Uterus (tissue), 4 donors: ENCODE measurements around the gene SCUBE1. TPM values are rescaled to one million over a fixed set of nuclear protein-coding genes. Genes with fewer than 3 reads are reported as not detected.

ENCODE experiments used
- DNase-seq, 2 donors: peaks; one replicate each; pipeline ENCODE4 v3.0.0-alpha.2; 2019 to 2020
- H3K27ac ChIP-seq, 2 donors: fragments of 200-600 bp; sonication (generic); 1 replicate in 1 of 2; 2 replicates in 1 of 2; pipeline ENCODE4 v1.5.1; 2016 to 2018
- H3K27me3 ChIP-seq, 2 donors: fragments of 200-600 bp; sonication (generic); one replicate each; pipeline ENCODE4 v1.5.1; 2018 to 2019; ENCODE audit warnings: control low read depth in 1 of 2
- H3K36me3 ChIP-seq, 2 donors: fragments of 200-600 bp; sonication (generic); one replicate each; pipeline ENCODE4 v1.5.1; 2019; ENCODE audit warnings: control low read depth in 1 of 2
- H3K4me1 ChIP-seq, 2 donors: fragments of 200-600 bp; sonication (generic); one replicate each; pipeline ENCODE4 v1.5.1; 2018 to 2019; ENCODE audit warnings: control low read depth in 1 of 2
- H3K4me3 ChIP-seq, 2 donors: fragments of 200-600 bp; sonication (generic); 1 replicate in 1 of 2; 2 replicates in 1 of 2; pipeline ENCODE4 v1.5.1; 2018 to 2019; ENCODE audit warnings: mild to moderate bottlenecking in 1 of 2
- H3K9me3 ChIP-seq, 2 donors: fragments of 200-600 bp; sonication (generic); one replicate each; pipeline ENCODE4 v1.5.1; 2019; ENCODE audit warnings: control low read depth in 1 of 2
- POLR2A ChIP-seq, 2 donors: fragments of 450-650 bp; IDR thresholded peaks; one replicate each; pipeline ENCODE4 v1.6.1; 2016; ENCODE audit warnings: antibody characterized with exemption in 2 of 2, mild to moderate bottlenecking in 1 of 2, moderate library complexity in 1 of 2
- intact Hi-C: fragments of 100-400 bp; cut with DNase I; formaldehyde crosslinking; loops from one replicate; pipeline ENCODE4 v1.15.1; 2023; ENCODE audit warnings: low total_unique reads
- total RNA-seq, 4 donors: library from RNA; depleted of rRNA in 3 of 4; stranded (reverse); fragments of >200 nt in 3 of 4; gene quantifications; one replicate each; pipeline versions ENCODE4 v1.1.0 to v1.2.4, GENCODE V29; 2014 to 2023
- TF ChIP-seq, protein P1 (sequence below), 4 experiments: fragments of 200-600 bp in 2 of 4; fragments of 450-650 bp in 2 of 4; sonication (generic) in 2 of 4; IDR thresholded peaks; one replicate each; pipeline ENCODE4 v1.5.1; 2016 to 2019; ENCODE audit warnings: antibody characterized with exemption in 4 of 4, mild to moderate bottlenecking in 2 of 4, moderate library complexity in 1 of 4
- donor health status: DM: yes; HTN: yes; CAD: no.

The SCUBE1 gene
- total RNA-seq, 4 donors from 2014 or later: 0.14 to 1.7 (median 0.26) TPM; not detected in 1

DNA sequence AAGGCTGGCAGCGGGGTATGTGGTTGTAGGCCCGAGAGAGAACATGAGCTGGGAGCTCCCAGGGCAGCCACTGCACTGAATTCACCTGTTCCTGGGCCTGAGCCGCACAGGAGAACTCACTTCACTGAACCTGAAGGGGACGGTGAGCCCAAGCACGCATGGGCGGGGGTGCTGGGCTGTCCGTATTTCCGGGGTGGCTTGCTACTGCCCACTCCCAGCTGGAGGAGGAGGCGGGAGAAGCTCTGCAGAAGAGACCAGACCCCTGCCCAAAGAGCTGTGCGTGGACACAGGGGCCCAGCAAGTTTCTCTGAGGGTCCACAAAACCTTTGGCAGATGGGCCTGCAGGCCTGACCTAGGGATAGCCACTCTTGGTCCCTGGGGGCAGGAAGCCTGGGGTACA, 161.1 kb downstream of the SCUBE1 start:
- intact Hi-C loops: no loop called here
- H3K4me1 ChIP-seq: peaks cover 0 to 9% of the 10 kb centered on the region in 2 donors
- no peaks in the 10 kb centered on the region for H3K27me3 ChIP-seq
- no peak overlapping the region for H3K27ac ChIP-seq
- DNase-seq: no peak
- H3K9me3 ChIP-seq: no peaks in the 10 kb centered on the region
- no peak overlapping the region for H3K4me3 ChIP-seq
- no peak for TF ChIP-seq POLR2A (IDR thresholded peaks at IDR 0.05)
- TF ChIP-seq, protein P1, sequence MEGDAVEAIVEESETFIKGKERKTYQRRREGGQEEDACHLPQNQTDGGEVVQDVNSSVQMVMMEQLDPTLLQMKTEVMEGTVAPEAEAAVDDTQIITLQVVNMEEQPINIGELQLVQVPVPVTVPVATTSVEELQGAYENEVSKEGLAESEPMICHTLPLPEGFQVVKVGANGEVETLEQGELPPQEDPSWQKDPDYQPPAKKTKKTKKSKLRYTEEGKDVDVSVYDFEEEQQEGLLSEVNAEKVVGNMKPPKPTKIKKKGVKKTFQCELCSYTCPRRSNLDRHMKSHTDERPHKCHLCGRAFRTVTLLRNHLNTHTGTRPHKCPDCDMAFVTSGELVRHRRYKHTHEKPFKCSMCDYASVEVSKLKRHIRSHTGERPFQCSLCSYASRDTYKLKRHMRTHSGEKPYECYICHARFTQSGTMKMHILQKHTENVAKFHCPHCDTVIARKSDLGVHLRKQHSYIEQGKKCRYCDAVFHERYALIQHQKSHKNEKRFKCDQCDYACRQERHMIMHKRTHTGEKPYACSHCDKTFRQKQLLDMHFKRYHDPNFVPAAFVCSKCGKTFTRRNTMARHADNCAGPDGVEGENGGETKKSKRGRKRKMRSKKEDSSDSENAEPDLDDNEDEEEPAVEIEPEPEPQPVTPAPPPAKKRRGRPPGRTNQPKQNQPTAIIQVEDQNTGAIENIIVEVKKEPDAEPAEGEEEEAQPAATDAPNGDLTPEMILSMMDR (IDR thresholded peaks at IDR 0.05): no peak
- no peaks in the 10 kb centered on the region for H3K36me3 ChIP-seq

DNA sequence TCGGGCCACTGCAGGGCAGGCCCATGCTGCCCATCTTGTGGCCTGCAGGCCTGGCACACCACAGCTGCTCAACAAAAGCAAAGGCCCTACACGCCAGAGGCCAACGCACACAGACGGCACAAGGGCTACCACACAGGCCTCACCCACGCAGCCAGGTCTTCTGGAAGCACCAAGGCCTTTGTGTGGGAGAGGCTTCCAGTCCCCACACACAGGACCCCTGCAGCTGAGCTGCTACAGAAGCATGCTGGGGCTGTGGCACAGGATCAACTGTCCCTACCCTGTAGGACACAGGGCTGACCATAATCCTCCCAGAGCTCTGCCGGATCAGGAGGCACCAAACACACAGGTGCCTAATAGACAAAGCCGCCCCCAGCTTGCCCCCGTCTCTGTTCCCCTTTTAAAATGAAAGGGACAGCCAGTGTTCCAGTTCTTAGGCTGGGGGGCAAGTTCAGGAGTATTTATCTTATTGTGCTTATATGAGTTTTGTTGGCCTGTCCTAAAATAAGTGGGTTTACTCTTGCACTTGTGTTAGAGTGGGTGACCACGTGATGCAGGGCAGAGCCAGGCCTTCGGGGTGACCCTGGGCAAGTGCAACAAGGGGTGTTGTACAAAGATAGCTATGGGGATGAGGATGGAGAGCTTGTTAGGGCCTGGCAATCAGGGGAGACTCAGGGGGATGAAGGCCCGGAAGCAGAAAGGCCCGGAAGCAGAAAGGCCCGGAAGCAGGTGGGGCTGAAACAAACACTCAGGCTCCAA, 161.7 kb downstream of the SCUBE1 start:
- Histone ChIP-seq H3K4me1 (peaks cover 0 to 9% of the 10 kb centered on the region in 2 donors), H3K4me3 (no peak overlapping the region), H3K27me3 (no peaks in the 10 kb centered on the region), H3K27ac (no peak overlapping the region), H3K36me3 (no peaks in the 10 kb centered on the region), H3K9me3 (no peaks in the 10 kb centered on the region)
- DNase-seq: no peak
- intact Hi-C loops: no loop called here
- TF ChIP-seq POLR2A (IDR thresholded peaks at IDR 0.05): no peak
- TF ChIP-seq, protein P1 (IDR thresholded peaks at IDR 0.05): no peak

DNA sequence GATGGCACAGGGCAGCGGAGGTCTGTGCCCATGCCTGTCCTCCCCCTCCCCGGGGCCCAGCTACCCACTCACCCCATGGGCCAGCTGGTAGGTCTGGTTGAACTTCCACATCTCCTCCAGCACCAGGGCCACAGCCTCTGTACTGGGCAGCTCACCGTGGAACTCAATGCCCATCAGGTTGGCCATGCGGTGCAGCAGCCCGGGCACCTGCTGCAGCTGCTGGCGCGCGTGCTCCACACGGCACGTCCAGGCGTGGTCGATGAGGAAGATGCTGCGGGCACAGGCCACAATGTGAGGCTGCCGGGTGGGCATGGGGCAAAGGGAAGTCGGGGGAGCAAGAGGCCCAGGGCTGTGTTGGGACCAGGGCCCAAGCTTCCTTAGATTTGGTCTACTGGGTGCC, 162.5 kb downstream of the SCUBE1 start:
- TF ChIP-seq POLR2A (IDR thresholded peaks at IDR 0.05): no peak
- TF ChIP-seq, protein P1 (IDR thresholded peaks at IDR 0.05): no peak
- DNase-seq: no peak
- Histone ChIP-seq H3K4me1 (peaks cover 0 to 3% of the 10 kb centered on the region in 2 donors), H3K36me3 (no peaks in the 10 kb centered on the region), H3K27ac (no peak overlapping the region), H3K9me3 (no peaks in the 10 kb centered on the region), H3K27me3 (no peaks in the 10 kb centered on the region), H3K4me3 (no peak overlapping the region)
- intact Hi-C loops: no loop called here

DNA sequence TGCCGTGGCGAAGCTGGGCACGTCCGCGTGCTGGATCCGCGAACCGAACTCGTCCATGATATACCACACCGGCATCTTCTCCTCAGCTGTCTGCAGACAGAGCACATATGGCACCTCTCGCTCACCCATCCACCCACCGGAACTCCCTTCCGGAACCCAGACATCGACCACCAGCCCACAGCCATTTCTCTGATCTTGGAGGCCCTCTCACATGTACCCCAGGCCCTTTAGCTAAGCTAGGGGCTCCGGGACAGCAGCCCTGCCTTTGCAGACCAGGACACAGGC, 163.3 kb downstream of the SCUBE1 start:
- intact Hi-C loops: no loop called here
- Histone ChIP-seq H3K4me3 (no peak overlapping the region), H3K9me3 (no peaks in the 10 kb centered on the region), H3K36me3 (no peaks in the 10 kb centered on the region), H3K4me1 (no peaks in the 10 kb centered on the region), H3K27ac (no peak overlapping the region), H3K27me3 (no peaks in the 10 kb centered on the region)
- TF ChIP-seq POLR2A (IDR thresholded peaks at IDR 0.05): no peak
- TF ChIP-seq, protein P1 (IDR thresholded peaks at IDR 0.05): no peak
- DNase-seq: no peak

DNA sequence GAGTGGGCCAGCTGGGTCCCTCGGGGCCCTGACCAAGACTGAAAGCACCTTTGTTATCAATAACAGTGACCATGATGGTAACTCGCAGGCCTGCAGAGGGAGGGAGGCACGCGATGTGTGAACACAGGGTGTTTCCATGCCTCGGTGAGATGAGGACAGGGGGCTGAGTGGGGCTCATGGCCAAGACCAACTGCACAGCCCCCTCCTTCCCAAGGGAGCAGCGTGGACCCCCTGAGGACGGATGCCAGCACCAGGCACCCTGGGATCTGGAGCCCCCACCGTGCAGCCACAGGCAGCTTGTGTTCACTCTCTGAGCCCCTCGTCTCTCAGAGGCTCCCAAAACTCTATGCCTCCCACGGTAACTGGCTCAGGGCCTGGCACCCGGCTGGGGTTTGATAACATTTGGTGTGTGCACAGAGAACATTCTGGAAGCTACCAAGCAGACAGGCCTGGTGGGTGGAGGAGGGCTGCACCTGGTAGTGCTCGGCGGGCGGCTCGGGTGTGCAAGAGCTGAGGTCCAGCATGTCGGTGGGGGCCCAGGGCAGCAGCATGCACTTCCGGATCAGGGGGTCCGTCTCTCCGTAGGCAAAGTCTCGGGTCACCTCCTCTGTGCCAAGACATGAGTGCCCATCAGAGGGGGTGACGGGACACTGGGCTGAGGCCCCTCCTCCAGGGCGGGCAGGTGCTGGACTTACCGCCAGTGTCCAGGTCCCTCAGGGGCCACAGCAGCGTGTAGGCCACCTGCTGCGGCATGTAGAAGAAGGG, 163.8 kb downstream of the SCUBE1 start:
- Histone ChIP-seq H3K36me3 (no peaks in the 10 kb centered on the region), H3K4me3 (no peak overlapping the region), H3K27ac (no peak overlapping the region), H3K27me3 (no peaks in the 10 kb centered on the region), H3K9me3 (no peaks in the 10 kb centered on the region), H3K4me1 (no peaks in the 10 kb centered on the region)
- no peak for TF ChIP-seq POLR2A (IDR thresholded peaks at IDR 0.05)
- TF ChIP-seq, protein P1 (IDR thresholded peaks at IDR 0.05): no peak
- DNase-seq: no peak
- intact Hi-C loops: no loop called here
